Astrocyte (in vitro differentiated cells and primary cell): ENCODE results near the gene SSBP3. TPM values are rescaled to one million over a fixed set of nuclear protein-coding genes. Genes with fewer than 3 reads are reported as not detected.

ENCODE experiments used
- DNase-seq: peaks from one replicate; pipeline ENCODE4 v3.0.0-alpha.2; 2010; ENCODE audit warnings: low read depth
- FAIRE-seq: peaks from 2 replicates; lab custom pipeline; 2011; peaks lifted over from hg19 to GRCh38; lab: Jason Lieb, UNC
- H2AFZ ChIP-seq: 2 replicates; pipeline ENCODE4 v1.6.0; 2012; ENCODE audit warnings: low read depth, low read length, inconsistent platforms
- H3K27ac ChIP-seq: 2 replicates; pipeline ENCODE4 v1.5.1; 2011; ENCODE audit warnings: low read depth, low read length, inconsistent platforms
- H3K27me3 ChIP-seq: 2 replicates; pipeline ENCODE4 v1.6.0; 2011; ENCODE audit warnings: low read length, inconsistent platforms; ENCODE audit not compliant: insufficient read depth
- H3K36me3 ChIP-seq: 2 replicates; pipeline ENCODE4 v1.5.1; 2011; ENCODE audit warnings: low read length, inconsistent platforms; ENCODE audit not compliant: insufficient read depth
- H3K4me1 ChIP-seq: 2 replicates; pipeline ENCODE4 v1.5.1; 2011; ENCODE audit warnings: low read length, inconsistent platforms; ENCODE audit not compliant: insufficient read depth
- H3K4me2 ChIP-seq: 2 replicates; pipeline ENCODE4 v1.6.0; 2012; ENCODE audit warnings: low read length, inconsistent platforms
- H3K4me3 ChIP-seq: 2 replicates; pipeline ENCODE4 v1.5.1; 2011; ENCODE audit warnings: low read depth, mild to moderate bottlenecking, low read length, inconsistent platforms; ENCODE audit not compliant: insufficient read depth
- H3K79me2 ChIP-seq: 2 replicates; pipeline ENCODE4 v1.6.0; 2012; ENCODE audit warnings: mild to moderate bottlenecking, low read length, inconsistent platforms; ENCODE audit not compliant: insufficient read depth
- H3K9ac ChIP-seq: 2 replicates; pipeline ENCODE4 v1.6.0; 2012; ENCODE audit warnings: mild to moderate bottlenecking, low read length, inconsistent platforms
- H3K9me3 ChIP-seq: 2 replicates; pipeline ENCODE4 v1.5.1; 2012; ENCODE audit warnings: low read depth, mild to moderate bottlenecking, low read length, inconsistent platforms; ENCODE audit not compliant: insufficient read depth
- H4K20me1 ChIP-seq: 2 replicates; pipeline ENCODE4 v1.6.0; 2012; ENCODE audit warnings: low read length, inconsistent platforms; ENCODE audit not compliant: insufficient read depth
- H3K27ac Mint-ChIP-seq: one replicate; pipeline ENCODE4 v1.8.0; 2021; ENCODE audit warnings: mild to moderate bottlenecking, mixed read lengths; ENCODE audit not compliant: unreplicated experiment
- H3K27me3 Mint-ChIP-seq: one replicate; pipeline ENCODE4 v1.8.0; 2021; ENCODE audit warnings: low read depth, mixed read lengths; ENCODE audit not compliant: unreplicated experiment
- H3K36me3 Mint-ChIP-seq: one replicate; pipeline ENCODE4 v1.8.0; 2021; ENCODE audit warnings: low read depth, mixed read lengths; ENCODE audit not compliant: unreplicated experiment
- H3K4me1 Mint-ChIP-seq: one replicate; pipeline ENCODE4 v1.8.0; 2021; ENCODE audit warnings: low read depth, mixed read lengths; ENCODE audit not compliant: unreplicated experiment
- H3K4me3 Mint-ChIP-seq: one replicate; pipeline ENCODE4 v1.8.0; 2021; ENCODE audit warnings: mild to moderate bottlenecking, moderate library complexity, mixed read lengths; ENCODE audit not compliant: unreplicated experiment
- H3K9me3 Mint-ChIP-seq: one replicate; pipeline ENCODE4 v1.8.0; 2021; ENCODE audit warnings: mild to moderate bottlenecking, mixed read lengths; ENCODE audit not compliant: unreplicated experiment
- EZH2 ChIP-seq: IDR thresholded peaks from 2 replicates; pipeline ENCODE4 v1.6.1; 2012; ENCODE audit warnings: mild to moderate bottlenecking, low read length, inconsistent platforms; ENCODE audit not compliant: insufficient read depth
- total RNA-seq: library from RNA; stranded (reverse); gene quantifications from 2 replicates; pipeline ENCODE4 v1.2.1, GENCODE V29; 2021
- TF ChIP-seq, protein P1 (sequence below): IDR thresholded peaks from 2 replicates; pipeline ENCODE4 v1.5.1; 2011; ENCODE audit warnings: low read depth, mild to moderate bottlenecking, inconsistent platforms, low read length, moderate library complexity; ENCODE audit not compliant: insufficient read depth

SSBP3 gene
- total RNA-seq, 1 donor from 2014 or later = 89.8 TPM

DNA sequence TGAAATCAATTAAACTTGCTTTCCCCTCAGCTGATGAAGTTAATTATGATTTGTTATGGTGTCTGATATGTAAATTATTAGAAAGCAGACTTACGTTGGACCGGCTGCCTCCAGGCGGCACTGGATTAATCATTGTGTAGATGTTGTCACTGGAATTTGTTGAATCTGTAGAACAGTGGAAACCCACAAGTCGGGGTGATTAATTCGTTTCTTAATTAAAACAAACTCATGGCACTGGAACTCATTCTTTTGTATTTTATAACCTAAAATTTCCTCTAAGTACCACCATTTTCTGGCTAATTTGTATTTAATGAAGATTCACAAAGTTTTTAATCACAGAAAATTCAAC, 167.2 kb downstream of the SSBP3 start:
- H4K20me1 ChIP-seq = no peaks in the 10 kb centered on the region
- H3K27me3 ChIP-seq = no peaks in the 10 kb centered on the region
- DNase-seq (peak; percentile 67), FAIRE-seq (no peak)
- no peaks in the 10 kb centered on the region for H3K9me3 ChIP-seq
- no peaks in the 10 kb centered on the region for H3K79me2 ChIP-seq
- peak overlapping the region; percentile 31 for H3K27ac ChIP-seq
- no peaks in the 10 kb centered on the region for H3K27me3 Mint-ChIP-seq
- no peak overlapping the region for H3K4me3 ChIP-seq
- no peaks in the 10 kb centered on the region for H3K9me3 Mint-ChIP-seq
- H3K36me3 ChIP-seq = peaks cover 7% of the 10 kb centered on the region
- peak overlapping the region; percentile 18 for H3K27ac Mint-ChIP-seq
- H3K4me3 Mint-ChIP-seq = no peak overlapping the region
- TF ChIP-seq EZH2 = no peak
- TF ChIP-seq, protein P1, sequence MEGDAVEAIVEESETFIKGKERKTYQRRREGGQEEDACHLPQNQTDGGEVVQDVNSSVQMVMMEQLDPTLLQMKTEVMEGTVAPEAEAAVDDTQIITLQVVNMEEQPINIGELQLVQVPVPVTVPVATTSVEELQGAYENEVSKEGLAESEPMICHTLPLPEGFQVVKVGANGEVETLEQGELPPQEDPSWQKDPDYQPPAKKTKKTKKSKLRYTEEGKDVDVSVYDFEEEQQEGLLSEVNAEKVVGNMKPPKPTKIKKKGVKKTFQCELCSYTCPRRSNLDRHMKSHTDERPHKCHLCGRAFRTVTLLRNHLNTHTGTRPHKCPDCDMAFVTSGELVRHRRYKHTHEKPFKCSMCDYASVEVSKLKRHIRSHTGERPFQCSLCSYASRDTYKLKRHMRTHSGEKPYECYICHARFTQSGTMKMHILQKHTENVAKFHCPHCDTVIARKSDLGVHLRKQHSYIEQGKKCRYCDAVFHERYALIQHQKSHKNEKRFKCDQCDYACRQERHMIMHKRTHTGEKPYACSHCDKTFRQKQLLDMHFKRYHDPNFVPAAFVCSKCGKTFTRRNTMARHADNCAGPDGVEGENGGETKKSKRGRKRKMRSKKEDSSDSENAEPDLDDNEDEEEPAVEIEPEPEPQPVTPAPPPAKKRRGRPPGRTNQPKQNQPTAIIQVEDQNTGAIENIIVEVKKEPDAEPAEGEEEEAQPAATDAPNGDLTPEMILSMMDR = no peak
- peak overlapping the region; percentile 28 for H3K4me2 ChIP-seq
- peaks cover 2% of the 10 kb centered on the region for H3K4me1 Mint-ChIP-seq
- peaks cover 24% of the 10 kb centered on the region for H3K36me3 Mint-ChIP-seq
- H2AFZ ChIP-seq = no peak overlapping the region
- peak overlapping the region; percentile 52 for H3K9ac ChIP-seq
- H3K4me1 ChIP-seq = peaks cover 9% of the 10 kb centered on the region

DNA sequence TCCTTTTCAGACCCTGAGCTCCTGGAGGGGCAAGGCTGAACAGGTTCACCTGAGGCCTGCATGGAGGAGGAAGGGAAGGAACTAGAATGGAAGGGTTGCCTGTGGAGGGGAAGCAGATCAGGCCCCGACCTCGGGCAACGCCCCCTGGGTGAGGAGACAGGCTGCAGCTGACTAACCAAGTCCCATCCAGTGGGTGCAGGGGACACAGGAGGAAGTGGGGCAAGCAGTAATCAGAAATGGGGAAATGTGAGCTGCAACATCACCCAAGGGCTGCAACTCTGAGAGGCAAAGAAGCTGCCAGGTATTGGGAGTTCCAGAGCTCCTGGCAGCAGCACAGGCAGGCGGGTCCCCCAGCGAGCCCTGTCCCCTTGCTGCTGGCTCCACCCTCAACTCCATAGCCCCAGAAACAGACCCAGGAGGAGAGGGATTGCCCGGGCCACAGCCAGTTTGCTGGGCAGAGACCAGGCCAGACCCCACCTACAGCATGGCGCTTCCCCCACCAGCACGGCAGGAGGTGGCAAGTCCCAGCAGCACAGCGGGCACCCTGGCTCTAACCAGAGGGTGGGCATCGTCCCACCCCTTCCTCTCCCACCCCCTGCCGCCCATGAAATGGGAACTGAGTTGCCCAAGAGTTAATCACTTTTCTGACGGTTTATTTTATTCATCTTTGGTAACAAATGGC, 167.7 kb downstream of the SSBP3 start:
- no peak overlapping the region for H3K4me2 ChIP-seq
- H3K9me3 Mint-ChIP-seq = no peaks in the 10 kb centered on the region
- H3K4me3 Mint-ChIP-seq = no peak overlapping the region
- H3K9ac ChIP-seq = no peak overlapping the region
- no peak overlapping the region for H3K4me3 ChIP-seq
- H3K36me3 Mint-ChIP-seq = peaks cover 24% of the 10 kb centered on the region
- peaks cover 9% of the 10 kb centered on the region for H3K4me1 ChIP-seq
- FAIRE-seq = no peak
- no peak overlapping the region for H2AFZ ChIP-seq
- no peak overlapping the region for H3K27ac ChIP-seq
- H3K27me3 Mint-ChIP-seq = no peaks in the 10 kb centered on the region
- peaks cover 2% of the 10 kb centered on the region for H3K4me1 Mint-ChIP-seq
- H3K36me3 ChIP-seq = peaks cover 7% of the 10 kb centered on the region
- H3K79me2 ChIP-seq = no peaks in the 10 kb centered on the region
- no peak for DNase-seq
- H3K27me3 ChIP-seq = no peaks in the 10 kb centered on the region
- no peak overlapping the region for H3K27ac Mint-ChIP-seq
- H4K20me1 ChIP-seq = no peaks in the 10 kb centered on the region
- TF ChIP-seq, protein P1 = no peak
- TF ChIP-seq EZH2 = no peak
- H3K9me3 ChIP-seq = no peaks in the 10 kb centered on the region

- Mint-ChIP-seq H3K36me3 (peaks cover 19% of the 10 kb centered on the region), H3K9me3 (no peaks in the 10 kb centered on the region), H3K4me3 (no peak overlapping the region), H3K27ac (peak overlapping the region; percentile 1), H3K4me1 (peaks cover 2% of the 10 kb centered on the region), H3K27me3 (no peaks in the 10 kb centered on the region)
- FAIRE-seq = no peak
- Histone ChIP-seq H3K36me3 (peaks cover 7% of the 10 kb centered on the region), H3K4me3 (no peak overlapping the region), H3K27me3 (no peaks in the 10 kb centered on the region), H2AFZ (no peak overlapping the region), H3K9me3 (no peaks in the 10 kb centered on the region), H3K4me2 (no peak overlapping the region), H3K27ac (no peak overlapping the region), H3K9ac (no peak overlapping the region), H3K79me2 (no peaks in the 10 kb centered on the region), H4K20me1 (no peaks in the 10 kb centered on the region), H3K4me1 (peaks cover 9% of the 10 kb centered on the region)
- TF ChIP-seq EZH2 = no peak
- TF ChIP-seq, protein P1 = no peak
- DNase-seq = peak; percentile 42
Measured at GRCh38 chr1:54237586-54237985, 168.6 kb downstream of the SSBP3 start.
